ENCODE measurements around the gene TSPAN6.

DNA sequence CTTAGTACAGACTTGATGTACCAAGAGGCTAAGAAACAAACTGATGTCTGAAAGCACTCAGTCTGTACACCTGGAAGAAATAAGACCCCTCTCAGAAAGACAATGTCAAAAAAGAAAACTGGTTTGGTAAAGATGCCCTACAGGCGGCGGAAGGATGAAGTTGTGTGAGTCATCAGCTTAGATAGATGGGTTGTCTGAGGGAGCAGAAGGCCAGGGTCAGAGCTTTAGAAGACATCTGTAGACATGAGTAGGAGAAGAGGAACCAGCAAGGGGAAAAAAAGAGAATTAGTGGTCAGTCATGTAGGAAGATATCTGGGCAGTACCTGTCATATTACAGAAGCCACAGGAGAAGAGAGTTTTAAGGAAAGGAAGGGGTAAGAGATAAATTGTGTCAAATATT is 15.7 kb upstream of the TSPAN6 start:
- TF ChIP-seq, protein P1, sequence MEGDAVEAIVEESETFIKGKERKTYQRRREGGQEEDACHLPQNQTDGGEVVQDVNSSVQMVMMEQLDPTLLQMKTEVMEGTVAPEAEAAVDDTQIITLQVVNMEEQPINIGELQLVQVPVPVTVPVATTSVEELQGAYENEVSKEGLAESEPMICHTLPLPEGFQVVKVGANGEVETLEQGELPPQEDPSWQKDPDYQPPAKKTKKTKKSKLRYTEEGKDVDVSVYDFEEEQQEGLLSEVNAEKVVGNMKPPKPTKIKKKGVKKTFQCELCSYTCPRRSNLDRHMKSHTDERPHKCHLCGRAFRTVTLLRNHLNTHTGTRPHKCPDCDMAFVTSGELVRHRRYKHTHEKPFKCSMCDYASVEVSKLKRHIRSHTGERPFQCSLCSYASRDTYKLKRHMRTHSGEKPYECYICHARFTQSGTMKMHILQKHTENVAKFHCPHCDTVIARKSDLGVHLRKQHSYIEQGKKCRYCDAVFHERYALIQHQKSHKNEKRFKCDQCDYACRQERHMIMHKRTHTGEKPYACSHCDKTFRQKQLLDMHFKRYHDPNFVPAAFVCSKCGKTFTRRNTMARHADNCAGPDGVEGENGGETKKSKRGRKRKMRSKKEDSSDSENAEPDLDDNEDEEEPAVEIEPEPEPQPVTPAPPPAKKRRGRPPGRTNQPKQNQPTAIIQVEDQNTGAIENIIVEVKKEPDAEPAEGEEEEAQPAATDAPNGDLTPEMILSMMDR (conservative IDR thresholded peaks at IDR 0.05; ENCODE audit: low read length), result no peak
- TF ChIP-seq EZH2phosphoT487 (IDR thresholded peaks at IDR 0.05; ENCODE audit: borderline replicate concordance), result no peak
